Tibial nerve (tissue), 4 donors: ENCODE data around the gene DDX51.

Experiments used
- EP300 ChIP-seq, 2 donors: sonication (generic); formaldehyde crosslinking; IDR thresholded peaks; one replicate each; pipeline ENCODE4 v1.6.1; 2017; ENCODE audit warnings: antibody characterized with exemption in 2 of 2, mild to moderate bottlenecking in 1 of 2
- POLR2A ChIP-seq, 2 donors: fragments of 450-650 bp; IDR thresholded peaks; one replicate each; pipeline ENCODE4 v1.6.1; 2017; ENCODE audit warnings: antibody characterized with exemption in 2 of 2, mild to moderate bottlenecking in 2 of 2, moderate library complexity in 2 of 2
- TF ChIP-seq, protein P1 (sequence below), 5 experiments: fragments of 200-600 bp in 3 of 5; fragments of 450-650 bp in 2 of 5; sonication (generic) in 3 of 5; IDR thresholded peaks; one replicate each; pipeline ENCODE4 v1.5.1; 2016 to 2019; ENCODE audit warnings: antibody characterized with exemption in 5 of 5, mild to moderate bottlenecking in 3 of 5, moderate library complexity in 2 of 5

DNA sequence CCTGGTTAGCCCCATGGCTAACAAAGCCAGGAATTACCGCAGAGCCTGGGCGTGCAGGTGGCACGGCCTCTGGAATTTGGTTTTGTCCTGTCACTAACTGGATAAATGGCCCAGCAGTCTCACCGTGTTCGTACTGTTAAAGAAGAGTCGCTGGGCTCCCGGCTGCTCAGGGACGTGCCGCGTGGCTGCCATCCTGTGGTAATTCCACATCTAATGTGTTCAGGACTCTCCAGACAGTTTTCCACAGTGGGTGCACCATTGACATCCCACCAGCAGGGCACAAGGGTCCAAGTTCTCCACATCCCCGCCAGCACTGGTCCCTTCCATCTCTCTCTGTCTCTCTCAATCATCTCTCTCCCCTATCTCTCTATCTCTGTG lies 19.8 kb upstream of the DDX51 start:
- TF ChIP-seq, protein P1, sequence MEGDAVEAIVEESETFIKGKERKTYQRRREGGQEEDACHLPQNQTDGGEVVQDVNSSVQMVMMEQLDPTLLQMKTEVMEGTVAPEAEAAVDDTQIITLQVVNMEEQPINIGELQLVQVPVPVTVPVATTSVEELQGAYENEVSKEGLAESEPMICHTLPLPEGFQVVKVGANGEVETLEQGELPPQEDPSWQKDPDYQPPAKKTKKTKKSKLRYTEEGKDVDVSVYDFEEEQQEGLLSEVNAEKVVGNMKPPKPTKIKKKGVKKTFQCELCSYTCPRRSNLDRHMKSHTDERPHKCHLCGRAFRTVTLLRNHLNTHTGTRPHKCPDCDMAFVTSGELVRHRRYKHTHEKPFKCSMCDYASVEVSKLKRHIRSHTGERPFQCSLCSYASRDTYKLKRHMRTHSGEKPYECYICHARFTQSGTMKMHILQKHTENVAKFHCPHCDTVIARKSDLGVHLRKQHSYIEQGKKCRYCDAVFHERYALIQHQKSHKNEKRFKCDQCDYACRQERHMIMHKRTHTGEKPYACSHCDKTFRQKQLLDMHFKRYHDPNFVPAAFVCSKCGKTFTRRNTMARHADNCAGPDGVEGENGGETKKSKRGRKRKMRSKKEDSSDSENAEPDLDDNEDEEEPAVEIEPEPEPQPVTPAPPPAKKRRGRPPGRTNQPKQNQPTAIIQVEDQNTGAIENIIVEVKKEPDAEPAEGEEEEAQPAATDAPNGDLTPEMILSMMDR (IDR thresholded peaks at IDR 0.05): no peak
- no peak for TF ChIP-seq POLR2A (IDR thresholded peaks at IDR 0.05)
- no peak for TF ChIP-seq EP300 (IDR thresholded peaks at IDR 0.05)
